ENCODE measurements around the gene FLG. TPM values are rescaled to one million over a fixed set of nuclear protein-coding genes. Genes with fewer than 3 reads are reported as not detected.

Gene FLG
- total RNA-seq = not detected

- no peaks in the 10 kb centered on the region for H3K9me3 Mint-ChIP-seq
- peaks cover 8% of the 10 kb centered on the region for H3K27me3 Mint-ChIP-seq
- POLR2A ChIA-PET = no interaction called here
- no peak for DNase-seq
- H3K27ac Mint-ChIP-seq = no peak within 1 kb of the TSS
- CTCF ChIA-PET = no interaction called here
- no peaks in the 10 kb centered on the region for H3K36me3 Mint-ChIP-seq (ENCODE audit: low read depth)
- no peak within 1 kb of the TSS for H3K4me3 Mint-ChIP-seq
- H3K4me1 Mint-ChIP-seq = no peaks in the 10 kb centered on the region
These were observed at the start of gene FLG for GRCh38 chr1:152325111-152325510. FLG (minus strand) TSS chr1:152325239; CDS start chr1:152315456, 9,783 bp downstream.

GRCh38 chr1:152374451-152374850, 49.4 kb upstream of the FLG start:
- H3K4me3 Mint-ChIP-seq = no peak overlapping the region
- peaks cover 4% of the 10 kb centered on the region for H3K27me3 Mint-ChIP-seq
- H3K27ac Mint-ChIP-seq = no peak overlapping the region
- DNase-seq = no peak
- H3K36me3 Mint-ChIP-seq (ENCODE audit: low read depth) = no peaks in the 10 kb centered on the region
- POLR2A ChIA-PET = no interaction called here
- peaks cover 1% of the 10 kb centered on the region for H3K9me3 Mint-ChIP-seq
- no peaks in the 10 kb centered on the region for H3K4me1 Mint-ChIP-seq
- CTCF ChIA-PET = interaction anchor here (0.6 kb wide), 1 partner anchor 990 kb away, joined by 5 read pairs; no protein-coding TSS in a partner anchor

GRCh38 chr1:152372672-152373071, 47.6 kb upstream of the FLG start:
- Mint-ChIP-seq H3K9me3 (peaks cover 5% of the 10 kb centered on the region), H3K27me3 (peaks cover 4% of the 10 kb centered on the region), H3K4me3 (no peak overlapping the region), H3K36me3 (ENCODE audit: low read depth) (no peaks in the 10 kb centered on the region), H3K27ac (no peak overlapping the region), H3K4me1 (no peaks in the 10 kb centered on the region)
- CTCF ChIA-PET = no interaction called here
- no peak for DNase-seq
- POLR2A ChIA-PET = no interaction called here

GRCh38 chr1:152367436-152367835, 42.4 kb upstream of the FLG start:
- CTCF ChIA-PET = no interaction called here
- H3K36me3 Mint-ChIP-seq (ENCODE audit: low read depth) = no peaks in the 10 kb centered on the region

GRCh38 chr1:152359906-152360305, 34.9 kb upstream of the FLG start, which contains the start of gene FLG2:
FLG2 (minus strand) TSS chr1:152360006; CDS start chr1:152358884, 1,122 bp downstream.
- Mint-ChIP-seq H3K27me3 (no peaks in the 10 kb centered on the region), H3K4me1 (no peaks in the 10 kb centered on the region), H3K36me3 (ENCODE audit: low read depth) (no peaks in the 10 kb centered on the region), H3K27ac (no peak within 1 kb of the TSS), H3K9me3 (no peaks in the 10 kb centered on the region), H3K4me3 (no peak within 1 kb of the TSS)
- CTCF ChIA-PET = no interaction called here
- no peak for DNase-seq
- POLR2A ChIA-PET = no interaction called here

More at GRCh38 chr1:152367436-152367835, 42.4 kb upstream of the FLG start:
- DNase-seq = no peak
- Mint-ChIP-seq H3K4me1 (no peaks in the 10 kb centered on the region), H3K9me3 (peaks cover 5% of the 10 kb centered on the region), H3K4me3 (no peak overlapping the region), H3K27ac (no peak overlapping the region), H3K27me3 (peaks cover 9% of the 10 kb centered on the region)
- POLR2A ChIA-PET = no interaction called here

GRCh38 chr1:152356736-152357135, 31.7 kb upstream of the FLG start:
- DNase-seq = no peak
- ChIA-PET CTCF (interaction anchor here (1.5 kb wide), 1 partner anchor 9 kb away, joined by 3 read pairs; no protein-coding TSS in a partner anchor), POLR2A (no interaction called here)
- Mint-ChIP-seq H3K27me3 (no peaks in the 10 kb centered on the region), H3K9me3 (no peaks in the 10 kb centered on the region), H3K4me3 (no peak overlapping the region), H3K27ac (no peak overlapping the region), H3K4me1 (no peaks in the 10 kb centered on the region), H3K36me3 (ENCODE audit: low read depth) (no peaks in the 10 kb centered on the region)

- no peak overlapping the region for H3K27ac Mint-ChIP-seq
- no peaks in the 10 kb centered on the region for H3K4me1 Mint-ChIP-seq
- H3K4me3 Mint-ChIP-seq = no peak overlapping the region
- peaks cover 16% of the 10 kb centered on the region for H3K27me3 Mint-ChIP-seq
- no peaks in the 10 kb centered on the region for H3K36me3 Mint-ChIP-seq (ENCODE audit: low read depth)
- POLR2A ChIA-PET = no interaction called here
- no peaks in the 10 kb centered on the region for H3K9me3 Mint-ChIP-seq
- no peak for DNase-seq
- CTCF ChIA-PET = no interaction called here
These were observed 24.6 kb upstream of the FLG start for GRCh38 chr1:152349611-152350010.

GRCh38 chr1:152348447-152348846, 23.4 kb upstream of the FLG start:
- Mint-ChIP-seq H3K27me3 (peaks cover 24% of the 10 kb centered on the region), H3K9me3 (no peaks in the 10 kb centered on the region), H3K4me3 (no peak overlapping the region), H3K4me1 (no peaks in the 10 kb centered on the region), H3K36me3 (ENCODE audit: low read depth) (no peaks in the 10 kb centered on the region), H3K27ac (no peak overlapping the region)
- CTCF ChIA-PET = interaction anchor here (0.9 to 1.3 kb wide), 2 partner anchors 15 to 110 kb away, joined by 3 read pairs; no protein-coding TSS in a partner anchor
- no peak for DNase-seq
- POLR2A ChIA-PET = no interaction called here

GRCh38 chr1:152347116-152347728, 22.2 kb upstream of the FLG start:
- ChIA-PET CTCF (interaction anchor here (0.7 to 1.0 kb wide), 2 partner anchors 9 to 111 kb away, joined by 3 read pairs; no protein-coding TSS in a partner anchor), POLR2A (no interaction called here)
- Mint-ChIP-seq H3K9me3 (no peaks in the 10 kb centered on the region), H3K27ac (no peak overlapping the region), H3K36me3 (ENCODE audit: low read depth) (no peaks in the 10 kb centered on the region), H3K27me3 (peaks cover 30% of the 10 kb centered on the region), H3K4me3 (no peak overlapping the region), H3K4me1 (no peaks in the 10 kb centered on the region)
- peak; percentile 74 for DNase-seq

GRCh38 chr1:152344438-152344837, 19.4 kb upstream of the FLG start:
- ChIA-PET POLR2A (no interaction called here), CTCF (no interaction called here)
- Mint-ChIP-seq H3K27ac (no peak overlapping the region), H3K9me3 (no peaks in the 10 kb centered on the region), H3K4me3 (no peak overlapping the region), H3K4me1 (no peaks in the 10 kb centered on the region), H3K36me3 (ENCODE audit: low read depth) (no peaks in the 10 kb centered on the region), H3K27me3 (peaks cover 41% of the 10 kb centered on the region)
- no peak for DNase-seq

GRCh38 chr1:152343006-152343405, 18.0 kb upstream of the FLG start:
- POLR2A ChIA-PET = no interaction called here
- H3K27me3 Mint-ChIP-seq = peaks cover 44% of the 10 kb centered on the region
- no peaks in the 10 kb centered on the region for H3K9me3 Mint-ChIP-seq
- no peak overlapping the region for H3K4me3 Mint-ChIP-seq
- no peak for DNase-seq
- CTCF ChIA-PET = no interaction called here
- H3K36me3 Mint-ChIP-seq (ENCODE audit: low read depth) = no peaks in the 10 kb centered on the region
- H3K27ac Mint-ChIP-seq = no peak overlapping the region
- no peaks in the 10 kb centered on the region for H3K4me1 Mint-ChIP-seq

- CTCF ChIA-PET = no interaction called here
- Mint-ChIP-seq H3K27me3 (peaks cover 38% of the 10 kb centered on the region), H3K36me3 (ENCODE audit: low read depth) (no peaks in the 10 kb centered on the region), H3K4me1 (no peaks in the 10 kb centered on the region), H3K9me3 (no peaks in the 10 kb centered on the region), H3K4me3 (no peak overlapping the region), H3K27ac (no peak overlapping the region)
- DNase-seq = no peak
- POLR2A ChIA-PET = no interaction called here
These were observed 10.4 kb upstream of the FLG start for GRCh38 chr1:152335399-152335798.

GRCh38 chr1:152328801-152329391, 3.9 kb upstream of the FLG start:
- Mint-ChIP-seq H3K4me1 (no peaks in the 10 kb centered on the region), H3K27me3 (peaks cover 14% of the 10 kb centered on the region), H3K36me3 (ENCODE audit: low read depth) (no peaks in the 10 kb centered on the region), H3K27ac (no peak overlapping the region), H3K4me3 (no peak overlapping the region), H3K9me3 (no peaks in the 10 kb centered on the region)
- POLR2A ChIA-PET = no interaction called here
- DNase-seq = no peak
- CTCF ChIA-PET = no interaction called here

- Mint-ChIP-seq H3K27me3 (peaks cover 1% of the 10 kb centered on the region), H3K27ac (no peak overlapping the region), H3K4me3 (no peak overlapping the region), H3K9me3 (peaks cover 4% of the 10 kb centered on the region), H3K36me3 (ENCODE audit: low read depth) (no peaks in the 10 kb centered on the region), H3K4me1 (no peaks in the 10 kb centered on the region)
- POLR2A ChIA-PET = no interaction called here
- CTCF ChIA-PET = no interaction called here
- DNase-seq = no peak
These were observed 11.1 kb downstream of the FLG start for GRCh38 chr1:152313970-152314369.

Data from activated CD4-positive, alpha-beta T cell treated with anti-CD3 and anti-CD28 coated beads, Interleukin-2, amount 10 ng/mL, durations not matched to agents 7 days and 5 days (primary cell).